ENCODE measurements around the gene TAB2.

Gene TAB2, protein sequence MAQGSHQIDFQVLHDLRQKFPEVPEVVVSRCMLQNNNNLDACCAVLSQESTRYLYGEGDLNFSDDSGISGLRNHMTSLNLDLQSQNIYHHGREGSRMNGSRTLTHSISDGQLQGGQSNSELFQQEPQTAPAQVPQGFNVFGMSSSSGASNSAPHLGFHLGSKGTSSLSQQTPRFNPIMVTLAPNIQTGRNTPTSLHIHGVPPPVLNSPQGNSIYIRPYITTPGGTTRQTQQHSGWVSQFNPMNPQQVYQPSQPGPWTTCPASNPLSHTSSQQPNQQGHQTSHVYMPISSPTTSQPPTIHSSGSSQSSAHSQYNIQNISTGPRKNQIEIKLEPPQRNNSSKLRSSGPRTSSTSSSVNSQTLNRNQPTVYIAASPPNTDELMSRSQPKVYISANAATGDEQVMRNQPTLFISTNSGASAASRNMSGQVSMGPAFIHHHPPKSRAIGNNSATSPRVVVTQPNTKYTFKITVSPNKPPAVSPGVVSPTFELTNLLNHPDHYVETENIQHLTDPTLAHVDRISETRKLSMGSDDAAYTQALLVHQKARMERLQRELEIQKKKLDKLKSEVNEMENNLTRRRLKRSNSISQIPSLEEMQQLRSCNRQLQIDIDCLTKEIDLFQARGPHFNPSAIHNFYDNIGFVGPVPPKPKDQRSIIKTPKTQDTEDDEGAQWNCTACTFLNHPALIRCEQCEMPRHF

DNA sequence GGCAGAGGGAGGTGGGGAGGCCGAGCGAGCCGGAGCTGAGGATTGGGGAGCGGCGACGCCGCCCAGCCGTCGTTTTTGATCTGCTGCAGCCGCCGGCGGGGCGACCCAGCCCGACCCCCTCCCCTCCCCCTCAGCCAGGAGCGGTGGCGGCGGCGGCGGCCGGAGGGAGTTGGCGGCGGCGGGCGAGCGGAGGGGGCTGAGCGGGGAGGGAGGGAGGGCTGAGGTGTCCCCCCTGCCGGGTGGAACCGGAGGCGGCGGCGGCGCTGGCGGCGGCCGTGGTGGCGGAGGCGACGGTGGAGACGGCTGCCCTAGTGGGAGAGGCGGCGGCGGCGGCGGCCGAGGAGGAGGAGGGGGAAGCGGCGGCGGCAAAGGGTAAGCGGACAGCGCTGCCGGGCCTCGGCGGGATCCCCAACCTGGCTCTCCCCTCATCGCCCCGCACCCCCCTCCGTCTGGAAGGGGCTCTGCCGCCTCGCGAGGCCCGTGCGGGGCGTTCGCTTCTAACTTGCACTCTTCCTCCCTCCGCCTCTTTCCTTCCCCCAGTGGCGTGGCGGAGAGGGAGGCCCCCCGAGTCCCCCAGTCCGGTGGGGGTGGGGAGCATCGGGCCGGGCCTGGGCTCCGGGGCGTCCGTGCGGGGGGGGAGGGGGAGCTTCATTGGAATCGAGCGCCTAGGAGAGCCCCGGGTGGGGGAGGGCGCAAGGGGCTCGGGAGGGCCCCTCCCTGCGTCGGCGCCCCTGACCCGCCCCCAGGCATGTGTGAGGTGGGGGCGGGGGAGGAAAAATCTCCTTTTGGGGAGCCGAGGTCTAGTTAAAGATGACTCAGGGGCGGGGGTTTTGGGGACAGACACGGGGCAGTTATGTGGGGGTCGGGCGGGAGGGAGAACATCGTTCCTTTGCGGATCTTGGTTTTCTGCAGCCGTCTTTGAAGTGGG is at the start of gene TAB2:
TAB2 (plus strand) TSS at position 69 of the 928 bp plus-strand sequence. CDS start 52,286 bp downstream, outside the sequence.
- no peak for DNase-seq

DNA sequence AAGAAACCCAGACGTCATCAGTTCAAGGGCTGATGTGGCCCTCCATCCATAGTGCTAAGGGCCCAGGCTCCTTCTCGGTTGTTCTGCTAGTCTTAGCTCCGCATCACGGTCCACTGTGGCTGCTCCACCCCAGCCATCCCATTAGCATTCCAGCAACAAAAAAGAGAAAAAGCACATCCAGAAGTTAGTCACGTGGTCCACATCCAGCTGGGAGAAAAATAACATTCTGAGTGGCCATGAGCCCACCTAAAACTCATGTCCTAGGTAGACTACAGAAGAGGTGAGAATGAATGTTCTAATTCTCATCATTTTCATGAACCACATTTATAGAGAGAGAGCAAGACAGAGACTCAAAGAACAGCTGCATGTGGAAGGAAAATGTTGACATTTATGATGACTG is 49.4 kb upstream of the TAB2 start:
- DNase-seq = no peak

DNA sequence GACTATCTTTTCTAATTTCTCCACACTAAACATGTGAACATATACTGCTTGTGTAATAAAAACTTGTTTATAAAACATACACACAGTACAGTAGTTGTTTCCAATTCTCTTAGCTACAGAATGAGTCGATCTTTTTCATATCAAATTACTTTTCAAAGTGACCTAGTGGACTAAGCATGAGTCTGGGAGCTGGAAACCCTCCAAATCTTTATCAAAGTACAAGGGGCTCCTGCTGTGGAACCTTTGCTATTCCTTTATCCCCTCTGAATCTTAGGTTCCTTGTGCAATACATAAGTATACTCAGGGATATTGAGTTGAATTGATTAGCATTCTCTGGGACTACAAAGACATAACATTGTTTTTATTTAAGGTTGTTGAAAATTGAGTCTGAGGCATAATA is 48.7 kb upstream of the TAB2 start:
- no peak for DNase-seq

DNA sequence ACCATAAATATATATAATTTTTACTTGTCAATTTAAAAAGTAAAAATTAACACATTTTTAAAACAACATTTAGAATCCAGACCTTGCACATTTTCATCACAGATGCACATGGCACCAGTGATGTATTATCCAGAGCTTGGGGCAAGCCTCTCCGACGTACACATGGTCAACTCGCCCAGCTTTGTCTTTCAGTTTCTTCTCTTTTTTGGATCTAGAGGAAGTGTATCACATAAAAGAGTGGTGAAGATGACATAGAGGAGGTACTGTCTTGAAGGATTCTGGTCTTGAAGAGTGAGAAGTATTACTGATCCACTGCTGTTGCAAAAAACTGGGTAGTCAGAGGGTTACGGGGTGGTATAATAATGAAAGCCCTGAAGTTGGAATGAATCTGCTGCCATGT is 46.9 kb upstream of the TAB2 start:
- no peak for DNase-seq

DNA sequence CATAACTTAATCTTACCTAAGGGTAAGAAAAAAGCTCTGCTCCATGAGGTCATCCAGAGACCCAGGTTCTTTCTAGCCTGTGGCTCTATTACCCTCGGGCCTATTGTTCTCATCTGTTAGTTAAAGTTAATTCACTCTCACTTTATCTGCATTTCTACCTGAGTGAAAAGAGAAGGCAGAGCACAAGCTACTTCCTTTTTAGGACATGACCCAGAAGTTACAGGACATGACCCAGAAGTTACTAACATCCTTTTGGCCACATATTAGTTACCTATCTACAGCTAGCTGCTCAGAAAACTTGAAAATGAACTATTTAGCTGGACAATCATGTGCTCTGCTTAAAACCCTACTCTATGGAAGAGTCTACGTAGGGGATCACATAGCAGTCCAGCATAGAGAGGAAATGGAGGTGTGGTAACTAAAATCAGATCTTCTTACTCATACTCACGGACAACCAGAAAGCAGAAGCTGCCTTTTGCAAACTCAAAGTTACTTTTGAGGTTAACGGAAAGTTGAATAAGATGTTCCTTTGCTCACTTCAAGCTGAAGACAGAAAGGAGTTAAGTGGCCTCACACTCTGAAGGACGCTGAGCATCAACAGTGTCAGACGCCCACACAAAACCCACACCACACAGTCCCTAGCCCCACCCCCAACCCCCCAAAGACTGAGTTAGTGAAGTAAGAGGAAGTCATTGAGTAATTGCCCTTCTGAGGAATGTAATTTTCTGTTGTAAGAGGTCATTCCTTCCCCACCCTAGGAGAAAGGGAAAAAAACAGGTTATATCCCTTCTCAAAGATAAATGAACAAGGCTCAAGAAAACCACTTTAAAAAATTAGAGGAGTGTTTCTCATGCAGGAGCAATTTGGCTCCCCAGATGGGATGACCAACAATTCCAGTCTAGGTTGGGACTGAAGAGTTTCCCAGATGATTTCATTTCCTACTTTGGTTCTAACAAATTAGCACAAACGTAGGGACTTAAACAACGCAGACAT is 45.9 kb upstream of the TAB2 start:
- DNase-seq = no peak

DNA sequence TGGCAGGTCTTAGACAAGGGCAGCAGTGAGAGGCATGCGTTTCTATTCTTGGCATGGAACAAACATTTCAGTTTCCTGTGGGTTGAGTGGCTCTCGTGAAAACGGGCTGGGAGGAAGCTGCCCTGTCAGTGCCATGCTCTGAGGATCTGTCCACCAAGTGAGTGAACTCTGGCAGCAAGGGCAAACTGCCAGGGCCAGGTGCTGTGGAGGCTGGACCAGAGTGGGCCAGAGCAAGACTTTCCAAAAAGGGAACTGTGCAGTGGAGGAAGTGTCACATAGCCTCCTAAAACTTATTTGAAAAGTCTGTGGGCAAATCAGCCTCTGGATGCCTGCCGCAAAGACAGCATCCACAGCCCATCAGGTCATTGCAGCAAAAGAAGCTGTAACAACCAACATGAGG is 44.2 kb upstream of the TAB2 start:
- DNase-seq = no peak

DNA sequence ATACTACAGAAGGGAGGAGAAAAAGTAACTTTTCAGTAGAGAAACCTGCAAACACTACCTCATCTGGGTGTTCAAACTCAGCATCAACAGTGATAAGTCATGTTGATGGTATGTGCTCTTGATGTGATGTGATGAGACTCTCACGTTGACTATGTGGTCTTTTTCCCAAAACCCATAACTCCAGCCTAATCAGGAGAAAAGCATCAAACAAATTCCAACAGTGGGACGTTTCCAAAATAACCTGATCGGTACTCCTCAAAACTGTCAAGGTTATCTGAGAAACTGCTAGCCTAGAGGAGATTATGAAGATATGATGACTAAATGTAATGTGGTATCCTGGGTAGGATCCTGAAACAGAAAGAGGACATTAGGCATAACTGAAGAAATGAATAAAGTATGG is 41.9 kb upstream of the TAB2 start:
- no peak for DNase-seq

DNA sequence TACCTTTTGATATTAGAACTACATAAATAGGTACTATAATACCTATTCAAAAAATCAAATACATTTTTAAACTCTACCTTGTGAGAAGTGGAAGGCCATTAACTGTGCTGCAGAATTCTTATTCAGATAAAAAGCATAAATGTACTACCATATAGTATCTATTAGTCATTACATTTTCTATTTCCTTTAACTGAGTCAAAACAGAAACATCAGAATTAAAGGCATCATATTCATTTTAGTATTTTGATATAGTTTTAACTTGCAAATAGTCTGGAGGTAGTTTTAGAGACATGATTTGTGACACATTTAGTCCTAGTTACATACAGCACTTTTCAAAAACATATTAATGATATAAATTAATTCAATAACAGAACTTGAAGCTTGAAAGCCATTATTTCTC is 39.9 kb upstream of the TAB2 start:
- no peak for DNase-seq

DNA sequence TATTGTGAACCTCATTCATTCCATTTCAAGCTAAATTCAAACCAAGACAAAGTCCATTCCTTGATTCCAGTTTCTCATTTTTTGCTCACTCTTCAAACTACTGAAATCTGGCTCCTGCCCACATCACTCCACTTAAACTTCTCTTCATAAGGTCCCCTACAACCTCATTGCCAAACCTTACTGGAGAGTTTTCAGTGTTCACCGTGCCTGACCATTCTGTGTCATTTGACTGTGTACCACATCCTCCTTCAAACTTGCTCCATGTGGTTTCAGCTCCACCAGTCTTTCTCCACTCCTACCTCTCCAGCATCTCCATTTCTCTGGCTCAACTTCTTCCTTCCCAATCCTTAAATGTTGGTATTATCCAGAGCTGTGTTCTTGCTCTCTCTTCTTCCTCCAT is 38.5 kb upstream of the TAB2 start:
- DNase-seq = no peak

DNA sequence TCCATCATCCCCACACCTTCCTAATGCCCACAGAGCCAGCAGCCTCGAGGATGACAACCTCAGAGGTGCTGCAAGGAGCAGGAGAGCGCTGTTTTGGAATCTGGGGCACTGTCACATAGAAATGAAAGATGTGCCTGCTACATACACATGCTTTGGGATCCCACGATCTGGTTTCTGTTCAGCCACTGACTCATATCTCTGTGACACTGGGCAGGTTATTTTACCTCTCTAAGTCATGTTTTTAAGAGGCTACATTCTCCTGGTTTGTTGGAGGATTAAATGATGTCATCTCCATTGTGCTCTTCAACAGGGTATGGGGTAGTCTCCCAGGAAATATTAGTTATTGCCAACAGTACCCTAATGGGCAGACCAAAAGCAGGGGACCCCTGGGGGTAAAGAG is 32.6 kb upstream of the TAB2 start:
- DNase-seq = no peak

DNA sequence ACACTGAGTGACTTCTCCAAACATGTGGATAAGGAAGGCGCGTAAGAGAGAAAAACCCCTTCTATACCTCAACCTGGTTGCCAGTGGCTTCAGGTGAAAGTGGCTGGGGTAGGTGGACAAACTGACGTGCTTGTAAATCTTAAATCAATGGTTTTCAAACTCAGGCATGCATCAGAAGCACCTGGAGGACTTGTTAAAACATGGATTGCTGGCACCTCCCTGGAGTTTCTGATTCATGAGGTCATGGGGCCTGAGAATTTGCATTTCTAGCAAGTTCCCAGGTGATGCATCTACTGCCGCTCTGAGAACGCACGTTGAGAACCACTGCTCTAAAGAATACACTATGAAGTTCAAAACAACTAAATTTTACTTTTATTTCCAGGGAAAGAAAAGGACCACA is 31.9 kb upstream of the TAB2 start:
- no peak for DNase-seq

DNA sequence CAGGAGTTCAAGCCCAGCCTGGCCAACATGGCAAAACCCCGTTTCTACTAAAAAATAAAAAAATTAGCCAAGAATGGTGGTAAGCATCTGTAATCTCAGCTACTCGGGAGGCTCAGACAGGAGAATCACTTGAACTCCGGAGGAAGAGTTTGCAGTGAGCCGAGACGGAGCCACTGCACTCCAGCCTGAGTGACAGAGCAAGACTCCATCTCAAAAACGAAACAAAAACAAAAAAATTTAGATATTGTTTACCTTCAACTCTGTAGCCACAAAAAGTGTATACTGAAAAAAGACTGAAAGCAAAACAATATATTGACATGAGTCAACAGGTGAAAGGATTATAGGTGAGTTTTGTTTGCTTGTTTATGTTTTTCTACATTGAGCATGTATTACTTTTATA is 30.6 kb upstream of the TAB2 start:
- DNase-seq = no peak

DNA sequence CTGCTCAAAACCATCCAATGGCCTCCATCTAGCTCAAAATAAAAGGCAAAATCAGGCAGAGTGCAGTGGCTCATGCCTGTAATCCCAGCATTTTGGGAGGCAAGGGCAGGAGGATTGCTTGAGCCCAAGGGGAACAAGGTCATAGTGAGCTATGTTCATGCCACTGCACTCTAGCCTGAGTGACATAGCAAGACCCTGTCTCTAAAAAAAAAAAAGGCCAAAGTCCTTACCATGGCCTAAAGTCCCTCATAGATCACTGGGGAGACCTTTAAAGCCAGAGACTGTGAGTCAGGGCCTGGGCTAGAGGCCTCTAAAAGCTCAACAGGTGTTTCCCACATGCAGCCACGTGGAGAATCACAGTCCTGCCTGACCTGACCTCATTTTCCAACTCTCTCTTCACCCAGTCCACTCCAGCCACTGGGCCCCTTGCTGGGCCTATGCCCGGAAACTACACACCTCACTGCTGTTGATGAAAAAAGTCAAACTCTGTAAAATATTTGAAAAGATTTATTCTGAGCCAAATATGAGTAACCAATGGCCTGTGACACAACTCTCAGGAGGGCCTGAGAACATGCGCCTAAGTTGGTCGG is 28.2 kb upstream of the TAB2 start:
- DNase-seq = no peak

DNA sequence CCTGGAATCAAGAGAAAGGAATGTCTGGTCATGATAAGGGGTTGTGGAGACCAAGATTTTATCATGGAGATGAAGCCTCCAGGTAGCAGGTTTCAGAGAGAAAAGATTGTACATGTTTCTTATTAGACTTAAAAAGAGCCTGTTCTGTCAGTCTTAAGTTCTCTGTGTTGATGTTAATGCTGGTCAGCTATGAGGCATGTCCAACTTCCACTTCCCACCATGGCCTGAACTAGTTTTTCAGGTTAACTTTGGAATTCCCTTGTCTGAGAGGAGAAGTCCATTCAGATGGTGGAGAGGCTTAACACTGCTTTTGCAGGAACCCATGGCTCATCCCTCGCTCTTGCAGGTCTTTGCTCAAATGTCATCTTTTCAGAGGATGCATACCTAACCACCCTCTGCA is 27.5 kb upstream of the TAB2 start:
- no peak for DNase-seq

DNA sequence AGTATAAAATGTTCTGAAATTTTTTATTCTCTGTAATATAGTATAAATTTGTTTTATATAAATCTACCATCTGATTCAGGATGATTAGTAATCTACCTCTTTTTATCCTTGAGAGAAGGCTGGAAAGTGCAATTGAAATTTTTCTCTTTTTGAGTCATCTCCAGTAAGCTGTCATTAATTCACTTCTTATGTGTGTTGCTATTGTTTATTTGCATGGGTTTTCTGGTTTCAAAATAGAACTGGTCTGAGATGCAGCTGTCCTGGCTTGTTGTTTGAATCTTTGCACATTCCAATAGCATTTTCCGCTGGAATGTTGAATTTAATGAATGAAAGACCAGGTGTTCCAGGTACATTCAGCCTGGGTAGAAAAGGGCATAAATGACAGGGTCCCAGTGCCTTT is 24.3 kb upstream of the TAB2 start:
- DNase-seq = no peak

DNA sequence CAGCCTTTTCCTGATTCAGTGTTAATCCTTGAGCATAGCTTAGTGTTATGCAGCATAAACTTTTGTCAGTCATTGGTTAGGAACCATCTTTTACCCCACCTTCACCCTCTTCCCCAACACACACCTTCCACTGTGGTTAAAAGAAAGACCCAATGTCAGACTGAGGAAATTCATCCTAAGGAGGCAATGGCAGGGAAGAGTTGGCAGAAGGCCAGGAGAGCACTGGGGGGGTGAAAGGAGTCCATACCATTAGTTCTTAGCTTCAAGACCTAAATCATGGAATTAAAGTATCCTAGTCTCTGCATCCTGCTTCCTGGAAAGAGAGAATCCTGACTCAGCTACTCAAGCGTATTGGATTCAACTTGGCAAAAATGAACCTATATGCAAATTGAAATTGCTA is 16.9 kb upstream of the TAB2 start:
- DNase-seq = no peak

DNA sequence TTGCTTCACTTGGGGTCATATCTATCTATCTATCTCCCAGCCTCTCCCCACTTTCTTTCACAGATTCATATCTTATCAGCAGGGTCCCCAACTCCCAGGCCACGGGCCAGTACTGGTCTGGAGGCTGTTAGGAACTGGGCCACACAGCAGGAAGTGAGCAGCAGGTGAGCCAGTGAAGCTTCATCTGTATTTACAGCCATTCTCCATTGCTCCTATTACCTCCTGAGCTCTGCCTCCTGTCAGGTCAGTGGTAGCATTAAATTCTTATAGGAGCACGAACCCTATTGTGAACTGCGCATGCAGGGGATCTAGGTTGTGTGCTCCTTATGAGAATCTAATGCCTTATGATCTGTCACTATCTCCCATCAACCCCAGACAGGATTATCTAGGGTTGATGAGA is 14.8 kb upstream of the TAB2 start:
- no peak for DNase-seq

DNA sequence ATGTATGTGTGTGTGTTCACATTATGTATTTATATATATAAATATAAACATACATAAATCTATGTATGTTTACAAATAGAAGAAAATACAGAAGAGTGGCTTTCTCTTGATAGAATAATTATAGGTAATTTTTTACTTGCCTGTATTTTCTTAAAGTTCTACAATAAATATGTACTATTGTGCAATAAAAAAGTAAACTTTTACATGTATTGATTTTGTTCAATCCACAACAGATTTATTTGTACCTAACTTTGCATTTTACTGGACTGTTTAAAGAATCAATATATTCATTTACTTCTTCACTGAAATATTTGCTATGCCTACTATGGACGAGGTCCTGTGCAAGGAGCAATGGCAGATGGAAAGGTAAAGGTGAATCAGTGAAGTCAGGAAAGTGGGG is 14.0 kb upstream of the TAB2 start:
- DNase-seq = no peak

DNA sequence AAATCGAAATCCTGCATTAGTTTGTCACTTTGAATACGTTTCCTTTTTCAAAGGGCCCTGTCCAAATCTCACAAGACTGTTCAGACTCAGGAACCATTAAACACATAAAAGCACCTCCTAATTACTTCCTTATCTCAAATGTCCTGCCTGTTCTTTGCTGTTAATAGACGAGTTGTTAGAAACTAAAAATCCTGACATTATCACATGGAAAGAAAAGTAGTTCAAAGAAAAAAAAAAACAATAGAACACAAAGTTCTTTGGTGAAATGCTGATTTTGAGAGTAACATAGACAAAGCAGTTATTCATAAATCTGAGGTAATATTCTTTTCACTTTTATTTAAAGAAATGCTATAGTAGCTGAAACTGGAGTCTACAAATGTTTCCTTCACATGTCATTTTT is 12.1 kb upstream of the TAB2 start:
- no peak for DNase-seq

DNA sequence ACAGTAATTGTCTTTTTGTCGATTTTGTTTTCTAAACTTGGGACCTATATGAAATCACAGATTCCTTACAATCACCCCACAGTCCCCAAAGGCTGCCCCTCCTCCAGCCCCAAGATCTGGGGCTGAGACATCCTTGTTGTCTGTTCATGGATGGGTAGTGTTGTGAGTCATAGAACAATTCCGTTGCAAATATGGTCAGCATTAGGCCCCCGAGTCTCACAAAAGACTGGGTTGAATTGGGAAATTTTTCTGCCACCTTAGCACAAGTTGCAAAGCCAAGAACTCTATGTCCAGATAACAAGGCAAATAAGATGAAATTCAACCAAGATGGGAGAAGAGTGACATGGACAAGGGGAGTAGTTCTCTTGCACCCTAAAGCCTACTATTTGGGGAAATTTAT is 10.5 kb upstream of the TAB2 start:
- no peak for DNase-seq

DNA sequence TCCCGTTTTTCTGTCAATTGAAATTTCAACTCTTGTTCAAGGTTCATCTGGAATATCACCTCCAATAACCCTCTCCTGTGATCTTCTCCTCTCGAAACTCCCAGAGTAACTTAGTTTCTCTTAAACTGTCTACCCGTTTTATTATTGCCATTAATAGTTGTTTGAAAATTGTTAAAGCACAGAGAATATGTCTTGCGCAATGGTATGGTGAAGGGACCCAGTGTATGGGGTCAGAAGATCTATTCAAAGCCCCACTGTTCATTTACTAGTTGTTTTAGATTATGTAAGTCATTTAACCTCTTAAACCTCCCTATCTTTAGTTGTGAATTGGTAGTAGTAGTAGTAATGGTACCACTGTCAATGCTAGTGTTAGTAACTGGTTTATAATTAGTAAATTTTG is 6.2 kb upstream of the TAB2 start:
- no peak for DNase-seq

DNA sequence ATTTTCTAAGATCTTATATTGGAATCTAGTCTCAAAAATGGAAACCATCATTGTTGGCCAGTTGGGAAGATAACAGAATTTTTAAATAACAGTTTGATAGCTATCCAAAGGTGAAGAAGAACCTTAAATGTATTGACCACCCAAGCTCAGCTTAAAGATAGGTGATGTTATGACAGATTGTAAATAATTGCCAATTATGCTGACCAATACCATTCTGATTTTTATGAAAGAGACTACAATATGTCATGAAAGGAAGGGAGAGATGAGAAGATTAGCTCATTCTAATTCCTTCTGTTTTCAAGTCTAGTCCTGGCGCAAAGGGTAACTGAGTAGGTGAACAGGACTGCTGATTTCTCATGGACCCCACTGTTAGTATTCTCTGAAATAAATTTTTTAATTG is 5.7 kb upstream of the TAB2 start:
- no peak for DNase-seq

All from cortex of kidney (tissue), 1 donor.